Caco-2 (cell line): ENCODE results near the gene FAM174C. TPM values are rescaled to one million over a fixed set of nuclear protein-coding genes. Genes with fewer than 3 reads are reported as not detected.
A peak's percentile ranks its signal among the peaks of the same experiment; 100 is the strongest.

Source experiments
- BruUV-seq: library from RNA; stranded (reverse); fragments of 400-500 nt; replicated peaks from 2 replicates; lab custom pipeline; 2021; lab: Mats Ljungman, UMichigan
- CTCF ChIA-PET: fragments of 300-600 bp; sonication (Branson Sonifier 250); formaldehyde crosslinking; loops from one replicate; lab custom pipeline; 2022; ENCODE audit warnings: antibody characterized with exemption; lab: Charles Lee
- POLR2A ChIA-PET: fragments of 300-600 bp; sonication (Branson Sonifier 250); formaldehyde crosslinking; loops from one replicate; lab custom pipeline; 2022; ENCODE audit warnings: antibody characterized with exemption; lab: Charles Lee
- DNase-seq, 2 experiments: peaks; one replicate each; pipeline versions ENCODE4 v3.0.0 to v3.0.0-alpha.2; 2020 to 2022
- H3K27me3 ChIP-seq: replicated peaks from 2 replicates; pipeline ENCODE4 v1.6.0; 2011; ENCODE audit warnings: low read length; ENCODE audit not compliant: control insufficient read depth, insufficient read depth
- H3K36me3 ChIP-seq: 2 replicates; pipeline ENCODE4 v1.5.1; 2011; ENCODE audit warnings: low read length; ENCODE audit not compliant: control insufficient read depth, insufficient read depth
- H3K4me1 ChIP-seq: fragments of 250-450 bp; sonication (Bioruptor Pico); 2 replicates; pipeline ENCODE4 v1.5.1; 2020; ENCODE audit warnings: mild to moderate bottlenecking
- H3K4me3 ChIP-seq: 2 replicates; pipeline ENCODE4 v1.5.1; 2011; ENCODE audit warnings: low read depth, mild to moderate bottlenecking, control low read depth, low read length
- H3K9me3 ChIP-seq: fragments of 250-450 bp; sonication (Bioruptor Pico); 2 replicates; pipeline ENCODE4 v1.5.1; 2020; ENCODE audit warnings: mild to moderate bottlenecking, moderate library complexity
- H3K27ac Mint-ChIP-seq: one replicate; pipeline ENCODE4 v1.8.0; 2022; ENCODE audit warnings: mixed read lengths; ENCODE audit not compliant: unreplicated experiment
- H3K27me3 Mint-ChIP-seq: one replicate; pipeline ENCODE4 v1.8.0; 2022; ENCODE audit warnings: mixed read lengths; ENCODE audit not compliant: insufficient read depth, unreplicated experiment
- H3K36me3 Mint-ChIP-seq: one replicate; pipeline ENCODE4 v1.8.0; 2022; ENCODE audit warnings: mild to moderate bottlenecking, mixed read lengths; ENCODE audit not compliant: insufficient read depth, unreplicated experiment
- H3K4me1 Mint-ChIP-seq: one replicate; pipeline ENCODE4 v1.8.0; 2022; ENCODE audit warnings: low read depth, mixed read lengths; ENCODE audit not compliant: unreplicated experiment
- H3K4me3 Mint-ChIP-seq: one replicate; pipeline ENCODE4 v1.8.0; 2022; ENCODE audit warnings: mild to moderate bottlenecking, moderate library complexity, mixed read lengths; ENCODE audit not compliant: unreplicated experiment
- H3K9me3 Mint-ChIP-seq: one replicate; pipeline ENCODE4 v1.8.0; 2022; ENCODE audit warnings: mixed read lengths; ENCODE audit not compliant: unreplicated experiment
- intact Hi-C: fragments of 100-400 bp; cut with micrococcal nuclease; formaldehyde crosslinking; loops from one replicate; pipeline ENCODE4 v1.10.0; 2022; ENCODE audit not compliant: unreplicated experiment
- total RNA-seq: library from RNA; stranded (reverse); gene quantifications from 2 replicates; pipeline ENCODE4 v1.2.3, GENCODE V29; 2022
- TF ChIP-seq, protein P1 (sequence below), 2 experiments: fragments of 200-600 bp in 1 of 2; IDR thresholded peaks; 1 replicate in 1 of 2; 2 replicates in 1 of 2; pipeline versions ENCODE4 v1.5.1 to v1.8.0; 2011 to 2022; ENCODE audit warnings: antibody characterized with exemption in 1 of 2, control low read depth in 1 of 2, inconsistent platforms in 1 of 2, low read depth in 1 of 2, low read length in 1 of 2, mild to moderate bottlenecking in 1 of 2, moderate library complexity in 1 of 2; ENCODE audit not compliant: insufficient read depth in 1 of 2, severe bottlenecking in 1 of 2, unreplicated experiment in 1 of 2

FAM174C gene
- total RNA-seq, 1 experiment from 2014 or later = 51.0 TPM

- DNase-seq = peak; percentile 88 to 91
- Histone ChIP-seq H3K4me3 (peak overlapping the region; percentile 57), H3K9me3 (no peaks in the 10 kb centered on the region), H3K36me3 (no peaks in the 10 kb centered on the region), H3K4me1 (peaks cover 11% of the 10 kb centered on the region; the same call in 1 of the 2 replicates), H3K27me3 (no peaks in the 10 kb centered on the region)
- Mint-ChIP-seq H3K27me3 (no peaks in the 10 kb centered on the region), H3K36me3 (peaks cover 7% of the 10 kb centered on the region), H3K4me3 (peak overlapping the region; percentile 73), H3K9me3 (no peaks in the 10 kb centered on the region), H3K27ac (peak overlapping the region; percentile 94), H3K4me1 (peaks cover 14% of the 10 kb centered on the region)
- CTCF ChIA-PET = interaction anchor here (0.6 to 0.7 kb wide), 2 partner anchors 24 to 30 kb away, joined by 3 read pairs; a partner anchor contains a TSS
- POLR2A ChIA-PET = interaction anchor here (1.1 kb wide), 1 partner anchor 56 kb away, joined by 3 read pairs; the partner anchor contains the start of gene CIRBP
- TSS peak; percentile 74 for BruUV-seq
- TF ChIP-seq, protein P1, sequence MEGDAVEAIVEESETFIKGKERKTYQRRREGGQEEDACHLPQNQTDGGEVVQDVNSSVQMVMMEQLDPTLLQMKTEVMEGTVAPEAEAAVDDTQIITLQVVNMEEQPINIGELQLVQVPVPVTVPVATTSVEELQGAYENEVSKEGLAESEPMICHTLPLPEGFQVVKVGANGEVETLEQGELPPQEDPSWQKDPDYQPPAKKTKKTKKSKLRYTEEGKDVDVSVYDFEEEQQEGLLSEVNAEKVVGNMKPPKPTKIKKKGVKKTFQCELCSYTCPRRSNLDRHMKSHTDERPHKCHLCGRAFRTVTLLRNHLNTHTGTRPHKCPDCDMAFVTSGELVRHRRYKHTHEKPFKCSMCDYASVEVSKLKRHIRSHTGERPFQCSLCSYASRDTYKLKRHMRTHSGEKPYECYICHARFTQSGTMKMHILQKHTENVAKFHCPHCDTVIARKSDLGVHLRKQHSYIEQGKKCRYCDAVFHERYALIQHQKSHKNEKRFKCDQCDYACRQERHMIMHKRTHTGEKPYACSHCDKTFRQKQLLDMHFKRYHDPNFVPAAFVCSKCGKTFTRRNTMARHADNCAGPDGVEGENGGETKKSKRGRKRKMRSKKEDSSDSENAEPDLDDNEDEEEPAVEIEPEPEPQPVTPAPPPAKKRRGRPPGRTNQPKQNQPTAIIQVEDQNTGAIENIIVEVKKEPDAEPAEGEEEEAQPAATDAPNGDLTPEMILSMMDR (IDR thresholded peaks at IDR 0.05; ENCODE audit: insufficient read depth in 1 of 2, low read depth in 1 of 2, low read length in 1 of 2, severe bottlenecking in 1 of 2, unreplicated experiment in 1 of 2) = no peak
- intact Hi-C loops = no loop called here
Observed at GRCh38 chr19:1324806-1325567, 49.7 kb downstream of the FAM174C start.

- H3K4me3 Mint-ChIP-seq = peak overlapping the region; percentile 73
Observed at GRCh38 chr19:1325568-1326294, 50.4 kb downstream of the FAM174C start.

GRCh38 chr19:1327125-1327524 is 51.8 kb downstream of the FAM174C start:
- no peak overlapping the region for H3K27ac Mint-ChIP-seq
- CTCF ChIA-PET = no interaction called here
- TF ChIP-seq, protein P1 (IDR thresholded peaks at IDR 0.05; ENCODE audit: insufficient read depth in 1 of 2, low read depth in 1 of 2, low read length in 1 of 2, severe bottlenecking in 1 of 2, unreplicated experiment in 1 of 2) = no peak
- BruUV-seq = no TSS peak
- no peak for DNase-seq
- H3K4me3 Mint-ChIP-seq = no peak overlapping the region
- no peaks in the 10 kb centered on the region for H3K36me3 ChIP-seq
- H3K4me3 ChIP-seq = no peak overlapping the region
- POLR2A ChIA-PET = no interaction called here
- H3K4me1 Mint-ChIP-seq = peaks cover 8% of the 10 kb centered on the region
- H3K4me1 ChIP-seq = peaks cover 7% of the 10 kb centered on the region; the same call in 1 of the 2 replicates
- no peaks in the 10 kb centered on the region for H3K27me3 ChIP-seq
- peaks cover 7% of the 10 kb centered on the region for H3K36me3 Mint-ChIP-seq
- H3K27me3 Mint-ChIP-seq = no peaks in the 10 kb centered on the region
- intact Hi-C loops = no loop called here
- no peaks in the 10 kb centered on the region for H3K9me3 Mint-ChIP-seq
- no peaks in the 10 kb centered on the region for H3K9me3 ChIP-seq

More at GRCh38 chr19:1325568-1326294, 50.4 kb downstream of the FAM174C start:
- peaks cover 14% of the 10 kb centered on the region for H3K4me1 Mint-ChIP-seq
- Histone ChIP-seq H3K4me3 (peak overlapping the region; percentile 57), H3K36me3 (no peaks in the 10 kb centered on the region), H3K4me1 (peaks cover 11% of the 10 kb centered on the region; the same call in 1 of the 2 replicates), H3K27me3 (no peaks in the 10 kb centered on the region), H3K9me3 (no peaks in the 10 kb centered on the region)
- peak overlapping the region; percentile 94 for H3K27ac Mint-ChIP-seq
- H3K9me3 Mint-ChIP-seq = no peaks in the 10 kb centered on the region
- no TSS peak for BruUV-seq
- no peaks in the 10 kb centered on the region for H3K27me3 Mint-ChIP-seq
- TF ChIP-seq, protein P1 (IDR thresholded peaks at IDR 0.05; ENCODE audit: insufficient read depth in 1 of 2, low read depth in 1 of 2, low read length in 1 of 2, severe bottlenecking in 1 of 2, unreplicated experiment in 1 of 2) = no peak
- intact Hi-C loops = no loop called here
- ChIA-PET POLR2A (no interaction called here), CTCF (interaction anchor here (0.6 to 0.7 kb wide), 2 partner anchors 24 to 29 kb away, joined by 3 read pairs; a partner anchor contains a TSS)
- DNase-seq = no peak
- peaks cover 7% of the 10 kb centered on the region for H3K36me3 Mint-ChIP-seq
